Caki2 (cell line): ENCODE data around the gene ANGPTL4. TPM values are rescaled to one million over a fixed set of nuclear protein-coding genes. Genes with fewer than 3 reads are reported as not detected.
"Not testable (repeated sequence)": the region's sequence is repeated elsewhere in the genome, so short reads cannot be mapped to it uniquely, and the experiment has no call there.

Experiments used
- DNase-seq: peaks from one replicate; pipeline ENCODE4 v3.0.0-alpha.2; 2015; ENCODE audit warnings: low read depth
- in situ Hi-C: cut with HindIII; loops from 2 replicates; pipeline ENCODE4 v1.10.0; 2016; ENCODE audit warnings: low sequenced_read_pairs, low pct_unique_long_range_greater_than_20kb, mixed read lengths
- total RNA-seq: library from RNA; depleted of rRNA; stranded (reverse); fragments of >200 nt; shearing (Covaris generic); gene quantifications from 2 replicates; pipeline ENCODE4 v1.2.3, GENCODE V29; 2014; ENCODE audit warnings: low replicate concordance

Gene ANGPTL4
- total RNA-seq, 1 experiment from 2014 or later, result 27.5 TPM

- peak; percentile 87 for DNase-seq
- in situ Hi-C loops, result no loop called here
Measured at GRCh38 chr19:8355631-8356402, 8.1 kb upstream of the ANGPTL4 start.

GRCh38 chr19:8357007-8357521 is 6.9 kb upstream of the ANGPTL4 start:
- in situ Hi-C loops, result no loop called here

GRCh38 chr19:8358948-8359347 is 5.0 kb upstream of the ANGPTL4 start:
- in situ Hi-C loops, result no loop called here
- DNase-seq, result no peak

More at GRCh38 chr19:8357007-8357521, 6.9 kb upstream of the ANGPTL4 start:
- DNase-seq, result no peak

GRCh38 chr19:8360196-8360595 is 3.8 kb upstream of the ANGPTL4 start:
- in situ Hi-C loops, result no loop called here
- no peak for DNase-seq

- DNase-seq, result peak; percentile 90
- in situ Hi-C loops, result no loop called here
Measured at GRCh38 chr19:8361921-8362793, 1.8 kb upstream of the ANGPTL4 start.

- DNase-seq, result no peak
- in situ Hi-C loops, result no loop called here
Measured at GRCh38 chr19:8366121-8366581, 2.2 kb downstream of the ANGPTL4 start.

GRCh38 chr19:8366961-8367326 is 3.0 kb downstream of the ANGPTL4 start:
- in situ Hi-C loops, result no loop called here
- no peak for DNase-seq

GRCh38 chr19:8367327-8368001 is 3.5 kb downstream of the ANGPTL4 start:
- peak; percentile 93 for DNase-seq
- in situ Hi-C loops, result no loop called here

- in situ Hi-C loops, result no loop called here
- no peak for DNase-seq
Measured at GRCh38 chr19:8370176-8371010, 6.4 kb downstream of the ANGPTL4 start.

- in situ Hi-C loops, result no loop called here
- no peak for DNase-seq
Measured at GRCh38 chr19:8371011-8371804, 7.3 kb downstream of the ANGPTL4 start.

- in situ Hi-C loops, result no loop called here
- DNase-seq, result no peak
Measured at GRCh38 chr19:8373867-8374813, 10.2 kb downstream of the ANGPTL4 start.

GRCh38 chr19:8375766-8376165 is 11.8 kb downstream of the ANGPTL4 start:
- in situ Hi-C loops, DNase-seq: not testable (repeated sequence)

GRCh38 chr19:8376373-8376974 is 12.5 kb downstream of the ANGPTL4 start:
- in situ Hi-C loops, DNase-seq: not testable (repeated sequence)

- in situ Hi-C loops, result no loop called here
- DNase-seq, result no peak
Measured at GRCh38 chr19:8377598-8377997, 13.6 kb downstream of the ANGPTL4 start.

- in situ Hi-C loops, result not testable (repeated sequence)
Measured at GRCh38 chr19:8379156-8379891, 15.4 kb downstream of the ANGPTL4 start.

More at GRCh38 chr19:8379156-8379891, 15.4 kb downstream of the ANGPTL4 start:
- not testable (repeated sequence) for DNase-seq
